OCI-LY3 (cell line): ENCODE results near the gene NT5DC1.

Experiments
- H2AFZ ChIP-seq: fragments of 200-600, 300-600 bp; shearing (Covaris generic); 2 replicates; pipeline ENCODE4 v1.6.0; 2014; ENCODE audit warnings: antibody characterized with exemption, low read depth, low read length
- H3K27ac ChIP-seq: fragments of 200-600, 300-600 bp; sonication (generic); 2 replicates; pipeline ENCODE4 v1.5.1; 2014; ENCODE audit warnings: mild to moderate bottlenecking, low read length, moderate library complexity, mixed read lengths
- H3K27me3 ChIP-seq: fragments of 200-600, 300-600 bp; sonication (generic); 2 replicates; pipeline ENCODE4 v1.6.1; 2014; ENCODE audit warnings: low read depth, low read length, mixed read lengths
- H3K36me3 ChIP-seq: fragments of 200-600, 300-600 bp; sonication (generic); replicated peaks from 2 replicates; pipeline ENCODE3; 2014; ENCODE audit warnings: low read depth, low read length, mixed read lengths
- H3K4me1 ChIP-seq: fragments of 300-600, 200-600 bp; sonication (generic); 2 replicates; pipeline ENCODE4 v1.6.1; 2014; ENCODE audit warnings: low read length, mixed read lengths
- H3K4me2 ChIP-seq: fragments of 200-600, 300-600 bp; sonication (generic); 2 replicates; pipeline ENCODE4 v1.6.1; 2014; ENCODE audit warnings: low read length, mixed read lengths
- H3K4me3 ChIP-seq: fragments of 300-600, 200-600 bp; sonication (generic); 2 replicates; pipeline ENCODE4 v1.5.1; 2014; ENCODE audit warnings: antibody characterized with exemption, mild to moderate bottlenecking, low read length, moderate library complexity
- H3K79me2 ChIP-seq: fragments of 300-600, 200-600 bp; shearing (Covaris generic); 2 replicates; pipeline ENCODE4 v1.6.1; 2014; ENCODE audit warnings: mild to moderate bottlenecking, low read length, mixed read lengths
- H3K9ac ChIP-seq: fragments of 300-600, 200-600 bp; shearing (Covaris generic); 2 replicates; pipeline ENCODE4 v1.6.0; 2014; ENCODE audit warnings: mild to moderate bottlenecking, low read length, moderate library complexity
- H3K9me3 ChIP-seq: fragments of 200-600, 300-600 bp; shearing (Covaris generic); 2 replicates; pipeline ENCODE4 v1.6.1; 2014; ENCODE audit warnings: low read length, mixed read lengths; ENCODE audit not compliant: insufficient read depth
- H4K20me1 ChIP-seq: fragments of 200-600, 300-600 bp; sonication (generic); 2 replicates; pipeline ENCODE4 v1.6.1; 2016; ENCODE audit warnings: low read length, mixed read lengths; ENCODE audit not compliant: insufficient read depth
- EZH2phosphoT487 ChIP-seq: fragments of 200-600 bp; shearing (Covaris generic); IDR thresholded peaks from 2 replicates; pipeline ENCODE4 v1.6.1; 2018; ENCODE audit warnings: antibody characterized with exemption, mixed run types, low read depth
- TF ChIP-seq, protein P1 (sequence below): fragments of 200-600, 300-600 bp; sonication (generic); IDR thresholded peaks from 2 replicates; pipeline ENCODE4 v1.5.1; 2014; ENCODE audit warnings: antibody characterized with exemption, low read length, low read depth

NT5DC1 gene

DNA sequence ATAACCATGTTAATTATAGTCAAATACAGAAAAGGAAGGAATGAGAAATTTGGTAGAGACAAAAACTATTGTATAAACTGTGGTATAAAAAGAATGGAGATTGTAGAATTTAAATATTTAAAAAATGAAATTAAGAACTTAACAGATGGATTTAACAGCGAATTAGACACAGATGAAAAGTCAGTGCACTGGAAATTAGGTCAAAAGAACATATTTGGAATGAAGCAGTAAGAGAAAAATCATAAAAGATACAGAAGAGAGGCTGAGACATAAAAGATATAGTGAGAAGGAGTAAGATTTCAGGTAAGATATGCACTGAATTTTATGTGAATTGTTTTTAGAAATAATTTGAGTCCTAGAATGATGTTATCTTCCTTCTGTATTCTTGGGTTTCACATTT is 139.2 kb downstream of the NT5DC1 start:
- Histone ChIP-seq H3K4me1 (no peaks in the 10 kb centered on the region), H2AFZ (no peak overlapping the region), H3K4me2 (no peak overlapping the region), H3K27me3 (no peaks in the 10 kb centered on the region), H3K27ac (no peak overlapping the region), H3K9me3 (no peaks in the 10 kb centered on the region), H3K9ac (no peak overlapping the region), H4K20me1 (no peaks in the 10 kb centered on the region), H3K4me3 (no peak overlapping the region), H3K36me3 (no peaks in the 10 kb centered on the region), H3K79me2 (no peaks in the 10 kb centered on the region)
- no peak for TF ChIP-seq EZH2phosphoT487
- TF ChIP-seq, protein P1, sequence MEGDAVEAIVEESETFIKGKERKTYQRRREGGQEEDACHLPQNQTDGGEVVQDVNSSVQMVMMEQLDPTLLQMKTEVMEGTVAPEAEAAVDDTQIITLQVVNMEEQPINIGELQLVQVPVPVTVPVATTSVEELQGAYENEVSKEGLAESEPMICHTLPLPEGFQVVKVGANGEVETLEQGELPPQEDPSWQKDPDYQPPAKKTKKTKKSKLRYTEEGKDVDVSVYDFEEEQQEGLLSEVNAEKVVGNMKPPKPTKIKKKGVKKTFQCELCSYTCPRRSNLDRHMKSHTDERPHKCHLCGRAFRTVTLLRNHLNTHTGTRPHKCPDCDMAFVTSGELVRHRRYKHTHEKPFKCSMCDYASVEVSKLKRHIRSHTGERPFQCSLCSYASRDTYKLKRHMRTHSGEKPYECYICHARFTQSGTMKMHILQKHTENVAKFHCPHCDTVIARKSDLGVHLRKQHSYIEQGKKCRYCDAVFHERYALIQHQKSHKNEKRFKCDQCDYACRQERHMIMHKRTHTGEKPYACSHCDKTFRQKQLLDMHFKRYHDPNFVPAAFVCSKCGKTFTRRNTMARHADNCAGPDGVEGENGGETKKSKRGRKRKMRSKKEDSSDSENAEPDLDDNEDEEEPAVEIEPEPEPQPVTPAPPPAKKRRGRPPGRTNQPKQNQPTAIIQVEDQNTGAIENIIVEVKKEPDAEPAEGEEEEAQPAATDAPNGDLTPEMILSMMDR = no peak

DNA sequence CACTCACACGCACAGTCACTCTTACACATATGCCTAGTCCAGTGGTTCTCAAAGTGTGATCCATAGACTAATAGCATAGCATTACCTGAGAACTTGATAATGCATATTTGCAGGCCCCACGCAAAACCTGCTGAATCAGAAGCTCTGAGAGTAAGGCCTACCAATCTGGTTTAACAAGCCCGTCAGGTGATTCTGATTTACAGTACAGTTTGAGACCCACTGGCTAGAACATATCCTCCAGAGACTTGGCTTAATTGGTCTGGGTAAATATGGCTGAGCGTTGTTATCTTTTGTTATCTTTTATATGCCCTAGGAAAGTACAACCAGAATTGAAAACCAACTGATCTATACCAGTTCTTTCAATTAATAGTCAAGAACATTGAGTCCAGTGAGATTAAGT is 143.6 kb downstream of the NT5DC1 start:
- no peak overlapping the region for H3K27ac ChIP-seq
- H3K9ac ChIP-seq = no peak overlapping the region
- H3K27me3 ChIP-seq = no peaks in the 10 kb centered on the region
- no peak overlapping the region for H3K4me2 ChIP-seq
- H3K9me3 ChIP-seq = no peaks in the 10 kb centered on the region
- no peak overlapping the region for H3K4me3 ChIP-seq
- peaks cover 28% of the 10 kb centered on the region for H3K4me1 ChIP-seq
- TF ChIP-seq EZH2phosphoT487 = no peak
- TF ChIP-seq, protein P1 = no peak
- peaks cover 10% of the 10 kb centered on the region for H3K36me3 ChIP-seq
- no peaks in the 10 kb centered on the region for H4K20me1 ChIP-seq
- no peak overlapping the region for H2AFZ ChIP-seq
- peaks cover 2% of the 10 kb centered on the region; the same call in 1 of the 2 replicates for H3K79me2 ChIP-seq

DNA sequence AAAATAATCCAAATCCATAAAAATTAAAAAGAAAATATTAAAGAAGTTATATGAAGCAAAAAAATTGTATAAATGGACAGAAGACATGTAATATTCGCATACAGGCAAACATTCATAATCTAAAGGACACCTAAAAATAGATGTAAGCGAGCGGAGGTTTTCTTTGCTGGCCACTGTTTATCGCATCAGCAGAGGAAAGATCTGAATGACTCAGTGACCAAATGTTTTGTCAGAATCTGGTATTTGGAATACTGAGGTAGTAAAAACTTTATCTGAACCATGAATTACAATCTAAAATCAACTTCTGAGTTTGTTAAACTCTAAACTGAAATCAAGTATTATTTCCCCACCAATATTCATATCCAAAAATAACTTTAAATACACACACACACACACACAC is 145.4 kb downstream of the NT5DC1 start:
- H3K27me3 ChIP-seq = no peaks in the 10 kb centered on the region
- peaks cover 10% of the 10 kb centered on the region for H3K36me3 ChIP-seq
- H3K79me2 ChIP-seq = peaks cover 14% of the 10 kb centered on the region
- no peak overlapping the region for H3K27ac ChIP-seq
- no peak overlapping the region for H3K4me3 ChIP-seq
- H3K4me2 ChIP-seq = no peak overlapping the region
- no peak overlapping the region for H2AFZ ChIP-seq
- no peaks in the 10 kb centered on the region for H4K20me1 ChIP-seq
- no peak for TF ChIP-seq EZH2phosphoT487
- TF ChIP-seq, protein P1 = no peak
- H3K9me3 ChIP-seq = no peaks in the 10 kb centered on the region
- H3K4me1 ChIP-seq = peaks cover 32% of the 10 kb centered on the region
- no peak overlapping the region for H3K9ac ChIP-seq

DNA sequence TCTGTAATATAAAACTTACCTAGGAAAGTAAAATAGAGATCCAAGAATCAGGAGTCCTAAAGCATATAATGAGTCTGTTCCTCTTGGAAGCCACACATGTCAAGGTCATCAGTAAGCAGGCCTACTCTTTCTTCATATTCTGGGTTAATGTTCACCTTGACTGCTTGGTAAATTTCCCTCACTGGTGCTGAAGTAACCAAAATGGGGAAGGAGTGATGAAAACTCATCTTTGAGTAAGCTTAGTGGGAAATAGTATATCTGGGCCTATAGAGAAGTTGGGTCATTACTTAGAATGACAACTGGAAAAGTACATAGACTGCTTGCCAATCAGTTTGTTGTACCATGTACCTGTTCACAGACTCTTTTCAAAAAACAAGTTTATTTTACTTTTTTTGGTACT is 146.6 kb downstream of the NT5DC1 start:
- Histone ChIP-seq H3K27ac (peak overlapping the region; percentile 59), H2AFZ (no peak overlapping the region), H3K79me2 (peaks cover 21% of the 10 kb centered on the region), H3K4me2 (peak overlapping the region; percentile 57), H3K36me3 (peaks cover 10% of the 10 kb centered on the region), H3K4me3 (no peak overlapping the region), H3K9me3 (no peaks in the 10 kb centered on the region), H3K27me3 (no peaks in the 10 kb centered on the region), H3K4me1 (peaks cover 32% of the 10 kb centered on the region), H4K20me1 (no peaks in the 10 kb centered on the region), H3K9ac (no peak overlapping the region)
- TF ChIP-seq EZH2phosphoT487 = no peak
- TF ChIP-seq, protein P1 = no peak
